A673 (cell line): ENCODE results near the gene STK32A. TPM values are rescaled to one million over a fixed set of nuclear protein-coding genes. Genes with fewer than 3 reads are reported as not detected.

ENCODE experiments used
- BruUV-seq: library from RNA; stranded (reverse); fragments of 400-500 nt; replicated peaks from 2 replicates; lab custom pipeline; 2021; lab: Mats Ljungman, UMichigan
- CTCF ChIA-PET: fragments of 300-600 bp; sonication (Branson Sonifier 250); formaldehyde crosslinking; loops from one replicate; lab custom pipeline; 2022; ENCODE audit warnings: antibody characterized with exemption; lab: Charles Lee
- POLR2A ChIA-PET: fragments of 300-600 bp; sonication (Branson Sonifier 250); formaldehyde crosslinking; loops from one replicate; lab custom pipeline; 2022; ENCODE audit warnings: antibody characterized with exemption; ENCODE audit not compliant: low non-redundant PET; lab: Charles Lee
- DNase-seq: peaks from one replicate; pipeline ENCODE4 v3.0.0-alpha.2; 2015; ENCODE audit warnings: low spot score
- H3K27ac ChIP-seq: fragments of 200-600 bp; sonication (generic); 2 replicates; pipeline ENCODE4 v1.5.1; 2016; ENCODE audit warnings: mixed run types, low read depth, mild to moderate bottlenecking, mixed read lengths, antibody characterized with exemption, low read length; ENCODE audit not compliant: poor library complexity, severe bottlenecking
- H3K27me3 ChIP-seq: fragments of 200-600 bp; sonication (generic); replicated peaks from 2 replicates; pipeline ENCODE4 v1.6.1; 2017; ENCODE audit warnings: mixed run types, low read depth, mild to moderate bottlenecking, mixed read lengths, antibody characterized with exemption, low read length; ENCODE audit not compliant: insufficient read depth, poor library complexity
- H3K36me3 ChIP-seq: fragments of 200-600 bp; sonication (generic); 2 replicates; pipeline ENCODE4 v1.6.1; 2016; ENCODE audit warnings: mixed run types, mild to moderate bottlenecking, mixed read lengths, antibody characterized with exemption, low read length; ENCODE audit not compliant: insufficient read depth, poor library complexity, severe bottlenecking
- H3K4me1 ChIP-seq: fragments of 200-600 bp; sonication (generic); 2 replicates; pipeline ENCODE4 v1.6.1; 2017; ENCODE audit warnings: mixed run types, mild to moderate bottlenecking, mixed read lengths, antibody characterized with exemption, low read length; ENCODE audit not compliant: insufficient read depth, poor library complexity, severe bottlenecking
- H3K4me3 ChIP-seq: fragments of 200-600 bp; sonication (generic); 2 replicates; pipeline ENCODE4 v1.5.1; 2016; ENCODE audit warnings: low read depth, mixed run types, mild to moderate bottlenecking, mixed read lengths, low read length; ENCODE audit not compliant: poor library complexity, severe bottlenecking
- H3K9me3 ChIP-seq: fragments of 200-600 bp; sonication (generic); 2 replicates; pipeline ENCODE4 v1.6.1; 2016; ENCODE audit warnings: mixed run types, low read depth, mild to moderate bottlenecking, mixed read lengths, antibody characterized with exemption, low read length; ENCODE audit not compliant: poor library complexity, severe bottlenecking
- CTCF ChIP-seq: fragments of 300-800, 200-600 bp; sonication (generic); conservative IDR thresholded peaks from 2 replicates; pipeline ENCODE4 v1.5.1; 2017; ENCODE audit warnings: low read depth, mild to moderate bottlenecking, antibody characterized with exemption, low read length, moderate library complexity, mixed read lengths
- EZH2 ChIP-seq: fragments of 200-600 bp; sonication (generic); IDR thresholded peaks from 2 replicates; pipeline ENCODE4 v1.6.1; 2017; ENCODE audit warnings: borderline replicate concordance, low read depth, mild to moderate bottlenecking, mixed read lengths, antibody characterized with exemption, low read length; ENCODE audit not compliant: poor library complexity, severe bottlenecking
- intact Hi-C: fragments of 100-400 bp; cut with micrococcal nuclease; formaldehyde crosslinking; loops from one replicate; pipeline ENCODE4 v1.10.0; 2022; ENCODE audit not compliant: unreplicated experiment
- total RNA-seq: library from RNA; stranded (reverse); gene quantifications from 2 replicates; pipeline ENCODE4 v1.2.3, GENCODE V29; 2021

The STK32A gene
- total RNA-seq, 1 experiment from 2014 or later, result not detected

DNA sequence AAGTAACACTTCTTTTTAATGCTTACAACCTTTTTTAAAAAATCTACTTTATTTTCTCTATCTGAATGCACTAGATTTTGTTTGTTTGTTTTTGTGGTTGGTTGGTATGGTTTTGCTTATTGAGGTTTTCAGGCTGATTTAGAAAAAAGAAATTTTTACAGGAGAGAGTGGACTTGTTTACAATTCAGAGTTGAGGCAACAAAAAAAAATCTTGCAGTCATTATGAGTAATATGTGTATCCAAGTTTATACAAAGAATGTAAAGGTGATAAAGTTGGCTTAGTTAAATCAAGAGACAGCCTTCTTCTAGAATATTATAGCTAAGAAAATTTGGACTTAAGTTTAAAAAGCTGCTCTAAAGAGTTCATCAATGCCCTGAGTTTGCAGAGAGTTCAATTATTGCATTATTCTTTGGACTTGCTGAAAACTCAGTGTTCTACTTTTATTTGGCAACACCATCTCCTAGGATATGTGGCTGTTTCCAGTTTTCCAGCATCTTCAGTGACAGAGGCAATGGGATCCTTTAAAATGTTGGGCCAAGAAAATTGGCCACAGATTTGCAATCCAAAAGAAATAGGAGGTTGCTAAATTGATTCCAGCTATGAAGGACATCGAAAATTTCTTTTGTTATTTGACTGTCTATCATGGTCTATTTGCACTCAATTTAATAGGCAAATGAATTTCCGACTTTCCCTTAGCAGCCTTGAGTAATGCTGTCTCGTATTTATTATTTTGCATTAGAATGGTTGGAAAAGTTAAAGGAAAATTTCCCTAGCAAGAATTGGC is 10.7 kb downstream of the STK32A start:
- intact Hi-C loops, result no loop called here
- CTCF ChIA-PET, result no interaction called here
- POLR2A ChIA-PET, result no interaction called here
- no peaks in the 10 kb centered on the region for H3K36me3 ChIP-seq
- H3K4me1 ChIP-seq, result no peaks in the 10 kb centered on the region
- H3K27ac ChIP-seq, result no peak overlapping the region
- DNase-seq, result no peak
- H3K9me3 ChIP-seq, result no peaks in the 10 kb centered on the region
- TF ChIP-seq EZH2 (no peak), CTCF (no peak)
- H3K4me3 ChIP-seq, result no peak overlapping the region
- BruUV-seq, result no TSS peak
- H3K27me3 ChIP-seq, result peaks cover 38% of the 10 kb centered on the region

DNA sequence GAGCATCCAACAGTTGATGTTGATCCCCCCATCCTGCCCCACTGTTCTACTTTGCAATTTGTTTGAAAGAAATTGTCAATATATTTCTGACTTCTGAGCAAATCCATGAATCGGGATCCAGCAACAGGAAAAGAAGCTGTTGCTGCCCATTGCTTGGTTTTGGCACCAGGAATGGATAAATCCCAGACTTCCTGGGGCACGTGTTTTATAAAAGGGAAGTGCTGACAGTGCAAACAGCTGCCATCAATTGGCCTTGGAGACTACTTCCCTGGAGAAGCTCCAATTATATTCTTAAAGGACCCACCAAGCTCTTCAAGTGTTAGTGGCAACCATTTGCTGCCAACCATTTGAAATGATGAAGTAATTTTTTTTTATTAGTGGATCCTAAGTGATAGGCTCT is 13.7 kb downstream of the STK32A start:
- H3K9me3 ChIP-seq, result no peaks in the 10 kb centered on the region
- CTCF ChIA-PET, result interaction anchor here (0.6 kb wide), 1 partner anchor 1709 kb away, joined by 9 read pairs; no protein-coding TSS in a partner anchor
- no peak for DNase-seq
- no TSS peak for BruUV-seq
- H3K27ac ChIP-seq, result no peak overlapping the region
- H3K4me3 ChIP-seq, result no peak overlapping the region
- H3K27me3 ChIP-seq, result peaks cover 31% of the 10 kb centered on the region
- no peak for TF ChIP-seq CTCF
- no peak for TF ChIP-seq EZH2
- POLR2A ChIA-PET, result no interaction called here
- no peaks in the 10 kb centered on the region for H3K4me1 ChIP-seq
- intact Hi-C loops, result no loop called here
- H3K36me3 ChIP-seq, result no peaks in the 10 kb centered on the region

DNA sequence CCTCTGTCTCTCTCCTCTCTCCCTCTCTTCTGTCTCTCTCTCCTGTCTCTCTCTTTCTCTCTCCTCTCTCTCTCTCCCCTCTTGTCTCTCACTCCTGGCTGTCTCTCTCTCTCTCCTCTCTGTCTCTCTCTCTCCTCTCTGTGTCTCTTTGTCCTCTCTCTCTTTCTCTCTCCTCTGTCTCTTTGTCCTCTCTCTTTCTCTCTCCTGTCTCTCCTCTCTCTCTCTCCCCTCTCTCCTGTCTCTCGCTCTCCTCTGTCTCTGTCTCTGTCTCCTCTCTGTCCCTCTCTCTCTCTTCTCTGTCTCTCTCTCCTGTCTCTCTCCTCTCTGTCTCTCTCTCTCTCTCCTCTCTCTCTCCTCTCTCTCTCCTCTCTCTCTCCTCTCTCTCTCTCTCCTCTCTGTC is 25.0 kb downstream of the STK32A start:
- ChIA-PET POLR2A (no interaction called here), CTCF (no interaction called here)
- no peak overlapping the region for H3K27ac ChIP-seq
- H3K4me1 ChIP-seq, result no peaks in the 10 kb centered on the region
- no TSS peak for BruUV-seq
- intact Hi-C loops, result no loop called here
- TF ChIP-seq CTCF (no peak), EZH2 (no peak)
- no peaks in the 10 kb centered on the region for H3K36me3 ChIP-seq
- no peak for DNase-seq
- H3K27me3 ChIP-seq, result peaks cover 38% of the 10 kb centered on the region
- H3K4me3 ChIP-seq, result no peak overlapping the region
- no peaks in the 10 kb centered on the region for H3K9me3 ChIP-seq
